B cell (primary cell): ENCODE data around the gene ABCA2. TPM values are rescaled to one million over a fixed set of nuclear protein-coding genes. Genes with fewer than 3 reads are reported as not detected.

ENCODE experiments used
- ATAC-seq: fragments of 200-7000 bp; cut with Tn5 transposase; one replicate; pipeline ENCODE4 v1.10.0; 2021; ENCODE audit warnings: low read depth, mild to moderate bottlenecking, moderate number of reproducible peaks, moderate library complexity
- CTCF ChIA-PET: fragments of 350-600 bp; sonication (Branson Sonifier 250); formaldehyde crosslinking; loops from one replicate; lab custom pipeline; 2021; ENCODE audit warnings: antibody characterized with exemption, inconsistent platforms; lab: Charles Lee
- POLR2A ChIA-PET: fragments of 350-600 bp; sonication (Branson Sonifier 250); formaldehyde crosslinking; loops from one replicate; lab custom pipeline; 2021; ENCODE audit warnings: antibody characterized with exemption; lab: Charles Lee
- DNase-seq: peaks from one replicate; pipeline ENCODE4 v3.0.0; 2013
- H2AFZ ChIP-seq: 2 replicates; pipeline ENCODE4 v1.6.1; 2012; ENCODE audit warnings: mild to moderate bottlenecking, low read depth, low read length; ENCODE audit not compliant: insufficient read depth, poor library complexity, severe bottlenecking
- H3K27ac ChIP-seq, 2 donors: 1 replicate in 1 of 2; 2 replicates in 1 of 2; pipeline ENCODE4 v1.5.1; 2012 to 2013; ENCODE audit warnings: low read length in 2 of 2, mild to moderate bottlenecking in 2 of 2, moderate library complexity in 1 of 2
- H3K27me3 ChIP-seq, 4 experiments: fragments of 200-600 bp in 1 of 4; sonication (generic) in 1 of 4; replicated peaks in 1 of 4; 1 replicate in 2 of 4; 2 replicates in 2 of 4; pipeline versions ENCODE4 v1.6.1 to v1.7.0; 2013 to 2016; ENCODE audit warnings: low read length in 3 of 4, mild to moderate bottlenecking in 2 of 4, mixed read lengths in 1 of 4, moderate library complexity in 1 of 4; ENCODE audit not compliant: insufficient read depth in 4 of 4, control insufficient read depth in 3 of 4; ENCODE audit errors: control extremely low read depth in 1 of 4
- H3K36me3 ChIP-seq, 2 experiments: replicated peaks in 1 of 2; 1 replicate in 1 of 2; 2 replicates in 1 of 2; pipeline versions ENCODE4 v1.6.1 to v1.7.1; 2013; ENCODE audit warnings: low read length in 1 of 2; ENCODE audit not compliant: insufficient read depth in 2 of 2, control insufficient read depth in 1 of 2; ENCODE audit errors: control extremely low read depth in 1 of 2, extremely low read depth in 1 of 2
- H3K4me1 ChIP-seq, 2 donors: fragments of 200-600 bp in 1 of 2; sonication (generic) in 1 of 2; 1 replicate in 1 of 2; 2 replicates in 1 of 2; pipeline versions ENCODE4 v1.5.1 to v1.6.1; 2013 to 2017; ENCODE audit warnings: low read length in 2 of 2; ENCODE audit not compliant: control insufficient read depth in 2 of 2, insufficient read depth in 2 of 2
- H3K4me2 ChIP-seq: replicated peaks from 2 replicates; pipeline ENCODE3; 2012; ENCODE audit warnings: mild to moderate bottlenecking, low read depth, low read length; ENCODE audit not compliant: poor library complexity, severe bottlenecking
- H3K4me3 ChIP-seq, 5 experiments: fragments of 200-600 bp in 1 of 5; sonication (generic) in 1 of 5; 1 replicate in 3 of 5; 2 replicates in 2 of 5; pipeline versions ENCODE4 v1.5.1 to v1.7.0; 2011 to 2016; ENCODE audit warnings: low read length in 4 of 5, mild to moderate bottlenecking in 4 of 5, low read depth in 2 of 5, control low read depth in 1 of 5, moderate library complexity in 1 of 5; ENCODE audit not compliant: insufficient read depth in 1 of 5; ENCODE audit errors: control extremely low read depth in 1 of 5, extremely low read depth in 1 of 5
- H3K79me2 ChIP-seq: fragments of 200-600 bp; sonication (generic); one replicate; pipeline ENCODE4 v1.6.0; 2016; ENCODE audit warnings: low read length; ENCODE audit not compliant: control insufficient read depth, insufficient read depth
- H3K9ac ChIP-seq: fragments of 200-600 bp; sonication (generic); 2 replicates; pipeline ENCODE4 v1.6.1; 2017; ENCODE audit warnings: mild to moderate bottlenecking, low read length, moderate library complexity
- H3K9me3 ChIP-seq, 3 donors: one replicate each; pipeline versions ENCODE4 v1.6.1 to v1.7.1; 2013; ENCODE audit warnings: low read length in 2 of 3; ENCODE audit not compliant: control insufficient read depth in 2 of 3, insufficient read depth in 1 of 3; ENCODE audit errors: control extremely low read depth in 1 of 3
- H4K20me1 ChIP-seq: 2 replicates; pipeline ENCODE4 v1.6.0; 2012; ENCODE audit warnings: mild to moderate bottlenecking, low read length; ENCODE audit not compliant: insufficient read depth, control insufficient read depth, poor library complexity, severe bottlenecking
- H3K27ac Mint-ChIP-seq: one replicate; pipeline ENCODE4 v1.8.0; 2021; ENCODE audit warnings: mixed read lengths
- H3K27me3 Mint-ChIP-seq: one replicate; pipeline ENCODE4 v1.8.0; 2021; ENCODE audit warnings: mixed read lengths
- H3K4me1 Mint-ChIP-seq: one replicate; pipeline ENCODE4 v1.8.0; 2021; ENCODE audit warnings: mixed read lengths
- H3K4me3 Mint-ChIP-seq: one replicate; pipeline ENCODE4 v1.8.0; 2021; ENCODE audit warnings: mixed read lengths
- H3K9me3 Mint-ChIP-seq: one replicate; pipeline ENCODE4 v1.8.0; 2022; ENCODE audit warnings: mixed read lengths; ENCODE audit not compliant: insufficient read depth
- EZH2 ChIP-seq: IDR thresholded peaks from 2 replicates; pipeline ENCODE4 v1.6.1; 2012; ENCODE audit warnings: borderline replicate concordance, low read depth, mild to moderate bottlenecking, moderate library complexity, low read length; ENCODE audit not compliant: insufficient read depth, poor library complexity, severe bottlenecking
- WGBS: methylation state at CpG from one replicate; pipeline ENCODE4 v1.1.5; 2013; ENCODE audit warnings: missing lambda C conversion rate; ENCODE audit not compliant: insufficient coverage; 5-methylcytosine and 5-hydroxymethylcytosine counted together
- intact Hi-C: fragments of 100-400 bp; cut with micrococcal nuclease; formaldehyde crosslinking; loops from one replicate; pipeline ENCODE4 v1.10.0; 2022
- polyA plus RNA-seq: library from polyadenylated mRNA; depleted of rRNA; stranded (reverse); fragments of >200 nt; gene quantifications from 2 replicates; pipeline ENCODE4 v1.2.3, GENCODE V29; 2012
- total RNA-seq, 2 donors: library from RNA; stranded (reverse); fragments of 120-200 nt in 1 of 2; gene quantifications; 1 replicate in 1 of 2; 2 replicates in 1 of 2; pipeline versions ENCODE4 v1.2.3 to v1.2.4, GENCODE V29; 2013 to 2022
- TF ChIP-seq, protein P1 (sequence below): fragments of 200-600 bp; IDR thresholded peaks from one replicate; pipeline ENCODE4 v1.8.0; 2022; ENCODE audit warnings: antibody characterized with exemption, mild to moderate bottlenecking

The ABCA2 gene
- total and polyA plus RNA-seq, 2 donors (not counting 1 experiment from before 2014, with no cell fraction given), result 30.7 to 61.1 TPM

DNA sequence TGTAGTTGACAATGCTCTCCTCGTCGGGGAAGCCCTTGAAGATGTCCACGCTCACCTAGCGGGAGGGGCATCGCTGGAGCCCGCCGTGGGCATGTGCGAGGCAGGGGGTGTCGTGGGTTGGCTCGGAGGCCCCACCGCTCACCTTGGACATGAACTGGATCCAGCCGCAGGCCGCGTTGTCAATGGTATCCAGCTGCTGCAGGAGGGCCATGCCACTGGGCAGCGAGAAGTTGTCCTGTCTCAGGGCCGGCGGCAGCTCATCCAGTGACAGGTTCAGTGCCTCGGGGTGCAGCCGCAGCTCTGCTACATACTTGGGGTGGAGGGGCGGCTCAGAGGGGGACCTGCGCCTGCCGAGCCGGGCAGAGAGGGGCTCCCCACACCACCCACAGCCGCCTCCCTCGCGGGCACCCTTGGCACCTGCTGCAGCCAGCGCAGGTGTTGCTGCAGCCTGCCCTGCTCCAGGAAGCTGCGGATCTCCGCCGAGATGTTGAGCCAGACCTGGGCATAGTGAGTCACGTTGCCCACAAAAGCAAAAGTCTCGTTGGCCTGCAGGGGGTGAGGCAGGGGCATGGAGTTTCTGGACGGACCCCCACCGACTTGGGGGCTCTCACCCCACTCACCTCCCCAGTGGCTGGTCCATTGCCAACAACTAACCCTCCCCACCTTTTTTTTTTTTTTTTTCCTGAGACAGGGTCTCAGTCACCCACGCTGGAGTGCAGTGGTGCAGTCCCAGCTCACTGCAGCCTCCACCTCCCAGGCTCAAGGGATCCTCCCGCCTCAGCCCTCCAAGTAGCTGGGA, 9.1 kb downstream of the ABCA2 start:
- no peak for DNase-seq
- intact Hi-C loops, result no loop called here
- 92% methylated on average over 32 of the region's 36 CpGs for WGBS
- Mint-ChIP-seq H3K9me3 (no peaks in the 10 kb centered on the region), H3K27ac (no peak overlapping the region), H3K27me3 (no peaks in the 10 kb centered on the region), H3K4me3 (no peak overlapping the region), H3K4me1 (no peaks in the 10 kb centered on the region)
- Histone ChIP-seq H4K20me1 (no peaks in the 10 kb centered on the region), H3K27ac (no peak overlapping the region), H3K79me2 (no peaks in the 10 kb centered on the region), H3K9me3 (peaks cover 0 to 9% (median 0%) of the 10 kb centered on the region in 3 donors), H2AFZ (no peak overlapping the region), H3K9ac (no peak overlapping the region), H3K36me3 (peaks cover 0 to 5% of the 10 kb centered on the region in 2 experiments), H3K4me1 (no peaks in the 10 kb centered on the region), H3K4me3 (no peak overlapping the region), H3K4me2 (no peak overlapping the region), H3K27me3 (no peaks in the 10 kb centered on the region)
- no peak for TF ChIP-seq EZH2
- TF ChIP-seq, protein P1, sequence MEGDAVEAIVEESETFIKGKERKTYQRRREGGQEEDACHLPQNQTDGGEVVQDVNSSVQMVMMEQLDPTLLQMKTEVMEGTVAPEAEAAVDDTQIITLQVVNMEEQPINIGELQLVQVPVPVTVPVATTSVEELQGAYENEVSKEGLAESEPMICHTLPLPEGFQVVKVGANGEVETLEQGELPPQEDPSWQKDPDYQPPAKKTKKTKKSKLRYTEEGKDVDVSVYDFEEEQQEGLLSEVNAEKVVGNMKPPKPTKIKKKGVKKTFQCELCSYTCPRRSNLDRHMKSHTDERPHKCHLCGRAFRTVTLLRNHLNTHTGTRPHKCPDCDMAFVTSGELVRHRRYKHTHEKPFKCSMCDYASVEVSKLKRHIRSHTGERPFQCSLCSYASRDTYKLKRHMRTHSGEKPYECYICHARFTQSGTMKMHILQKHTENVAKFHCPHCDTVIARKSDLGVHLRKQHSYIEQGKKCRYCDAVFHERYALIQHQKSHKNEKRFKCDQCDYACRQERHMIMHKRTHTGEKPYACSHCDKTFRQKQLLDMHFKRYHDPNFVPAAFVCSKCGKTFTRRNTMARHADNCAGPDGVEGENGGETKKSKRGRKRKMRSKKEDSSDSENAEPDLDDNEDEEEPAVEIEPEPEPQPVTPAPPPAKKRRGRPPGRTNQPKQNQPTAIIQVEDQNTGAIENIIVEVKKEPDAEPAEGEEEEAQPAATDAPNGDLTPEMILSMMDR, result no peak
- ATAC-seq, result no peak
- ChIA-PET POLR2A (no interaction called here), CTCF (interaction anchor here (1.4 to 1.6 kb wide), 2 partner anchors 10 to 28 kb away, joined by 5 read pairs; no protein-coding TSS in a partner anchor)
